Keratinocyte (primary cell): ENCODE results near the gene BCL2L1. TPM values are rescaled to one million over a fixed set of nuclear protein-coding genes. Genes with fewer than 3 reads are reported as not detected.

Experiments
- DNase-seq: peaks from one replicate; pipeline ENCODE4 v3.0.0-alpha.2; 2011; ENCODE audit warnings: low read depth, missing footprints, low spot score
- FAIRE-seq: peaks from 2 replicates; lab custom pipeline; 2011; peaks lifted over from hg19 to GRCh38; lab: Jason Lieb, UNC
- H2AFZ ChIP-seq: 2 replicates; pipeline ENCODE4 v1.6.0; 2012; ENCODE audit warnings: low read length, control low read depth, inconsistent platforms; ENCODE audit not compliant: control insufficient read depth
- H3K27ac ChIP-seq: 2 replicates; pipeline ENCODE4 v1.5.1; 2011; ENCODE audit warnings: low read length; ENCODE audit not compliant: control insufficient read depth, insufficient read depth
- H3K27me3 ChIP-seq: 3 replicates; pipeline ENCODE4 v1.6.0; 2011; ENCODE audit warnings: low read length; ENCODE audit not compliant: control insufficient read depth, insufficient read depth; ENCODE audit errors: extremely low read depth
- H3K36me3 ChIP-seq, 2 experiments: 2 replicates in 1 of 2; 3 replicates in 1 of 2; pipeline ENCODE4 v1.5.1; 2011; ENCODE audit warnings: low read length in 2 of 2, mild to moderate bottlenecking in 1 of 2; ENCODE audit not compliant: control insufficient read depth in 2 of 2, insufficient read depth in 2 of 2; ENCODE audit errors: extremely low read depth in 1 of 2
- H3K4me1 ChIP-seq: 3 replicates; pipeline ENCODE4 v1.5.1; 2011; ENCODE audit warnings: low read length; ENCODE audit not compliant: control insufficient read depth, insufficient read depth; ENCODE audit errors: extremely low read depth
- H3K4me2 ChIP-seq: 3 replicates; pipeline ENCODE4 v1.6.0; 2011; ENCODE audit warnings: low read depth, low read length; ENCODE audit not compliant: control insufficient read depth, insufficient read depth; ENCODE audit errors: extremely low read depth
- H3K4me3 ChIP-seq, 3 experiments: fragments of 200-600 bp in 1 of 3; sonication (generic) in 1 of 3; 2 replicates in 2 of 3; 3 replicates in 1 of 3; pipeline ENCODE4 v1.5.1; 2011 to 2016; ENCODE audit warnings: low read length in 3 of 3, mild to moderate bottlenecking in 3 of 3, control low read depth in 2 of 3, inconsistent platforms in 1 of 3, low read depth in 1 of 3, mixed read lengths in 1 of 3, mixed run types in 1 of 3, moderate library complexity in 1 of 3; ENCODE audit not compliant: control insufficient read depth in 2 of 3, insufficient read depth in 2 of 3; ENCODE audit errors: extremely low read depth in 1 of 3
- H3K79me2 ChIP-seq: 2 replicates; pipeline ENCODE4 v1.6.0; 2012; ENCODE audit warnings: low read length; ENCODE audit not compliant: control insufficient read depth, insufficient read depth
- H3K9ac ChIP-seq: 3 replicates; pipeline ENCODE4 v1.6.0; 2011; ENCODE audit warnings: low read length; ENCODE audit not compliant: control insufficient read depth, insufficient read depth; ENCODE audit errors: extremely low read depth
- H3K9me1 ChIP-seq: 3 replicates; pipeline ENCODE4 v1.6.0; 2011; ENCODE audit warnings: low read length; ENCODE audit not compliant: control insufficient read depth, insufficient read depth; ENCODE audit errors: extremely low read depth
- H3K9me3 ChIP-seq: 2 replicates; pipeline ENCODE4 v1.5.1; 2012; ENCODE audit warnings: low read depth, low read length; ENCODE audit not compliant: control insufficient read depth
- H4K20me1 ChIP-seq: 3 replicates; pipeline ENCODE4 v1.6.0; 2011; ENCODE audit warnings: low read length; ENCODE audit not compliant: control insufficient read depth, insufficient read depth; ENCODE audit errors: extremely low read depth
- CTCF ChIP-seq, 3 experiments: IDR thresholded peaks in 1 of 3; conservative IDR thresholded peaks in 1 of 3; optimal IDR thresholded peaks in 1 of 3; 2 replicates in 2 of 3; 3 replicates in 1 of 3; pipeline versions ENCODE3 to v1.5.1; 2011; ENCODE audit warnings: low read length in 3 of 3, mild to moderate bottlenecking in 3 of 3, moderate library complexity in 2 of 3, control low read depth in 1 of 3, inconsistent platforms in 1 of 3; ENCODE audit not compliant: insufficient read depth in 2 of 3; ENCODE audit errors: extremely low read depth in 1 of 3
- EZH2 ChIP-seq: IDR thresholded peaks from one replicate; pipeline ENCODE4 v1.6.1; 2012; ENCODE audit warnings: inconsistent platforms, mild to moderate bottlenecking, low read length, moderate library complexity
- dilution Hi-C: fragments of 300-500 bp; cut with MboI; formaldehyde crosslinking; loops from one replicate; pipeline ENCODE4 v1.7.0; 2020; ENCODE audit warnings: low sequenced_read_pairs; ENCODE audit not compliant: extremely low pct_ligation_motif_present
- polyA plus RNA-seq, 5 experiments: library from polyadenylated mRNA; depleted of rRNA in 3 of 5; stranded (reverse) in 3 of 5; stranded (forward) in 1 of 5; unstranded in 1 of 5; fragments of >200 nt; gene quantifications; 1 replicate in 1 of 5; 2 replicates in 3 of 5; 3 replicates in 1 of 5; pipeline versions ENCODE4 v1.2.1 to v1.2.3, GENCODE V29; 2011 to 2012; ENCODE audit warnings: missing spikeins in 2 of 5, low read depth in 1 of 5, low replicate concordance in 1 of 5

BCL2L1 gene
- polyA plus RNA-seq, 1 donor (not counting 4 experiments of a cell fraction or from before 2014, with no cell fraction given), result 109 TPM

- no peak overlapping the region for H2AFZ ChIP-seq
- no peak for FAIRE-seq
- H3K79me2 ChIP-seq, result peaks cover 80% of the 10 kb centered on the region
- H3K9me1 ChIP-seq, result no peaks in the 10 kb centered on the region
- H3K4me2 ChIP-seq, result peak overlapping the region; percentile 98
- peaks cover 43% of the 10 kb centered on the region for H3K4me1 ChIP-seq
- dilution Hi-C loops, result no loop called here
- H3K9me3 ChIP-seq, result no peaks in the 10 kb centered on the region
- H4K20me1 ChIP-seq, result no peaks in the 10 kb centered on the region
- TF ChIP-seq EZH2, result no peak
- TF ChIP-seq CTCF (optimal IDR thresholded peaks at IDR 0.05 in 1 of 3, IDR thresholded peaks at IDR 0.05 in 1 of 3, conservative IDR thresholded peaks at IDR 0.05 in 1 of 3; ENCODE audit: extremely low read depth in 1 of 3, insufficient read depth in 2 of 3, low read length in 3 of 3), result no peak
- H3K27ac ChIP-seq, result peak overlapping the region; percentile 98
- DNase-seq, result no peak
- peak overlapping the region; percentile 99 for H3K9ac ChIP-seq
- peaks cover 15 to 46% of the 10 kb centered on the region in 2 experiments for H3K36me3 ChIP-seq
- H3K27me3 ChIP-seq, result no peaks in the 10 kb centered on the region
- H3K4me3 ChIP-seq, result peak overlapping the region; percentile 79 to 97 (median 83)
Observed at GRCh38 chr20:31719644-31720485, 2.8 kb downstream of the BCL2L1 start.

- Histone ChIP-seq H3K36me3 (peaks cover 18 to 52% of the 10 kb centered on the region in 2 experiments), H3K79me2 (peaks cover 88% of the 10 kb centered on the region), H3K4me2 (peak overlapping the region; percentile 98), H3K9me3 (no peaks in the 10 kb centered on the region), H3K4me1 (peaks cover 51% of the 10 kb centered on the region), H3K27ac (peak overlapping the region; percentile 98), H3K9ac (peak overlapping the region; percentile 99), H3K9me1 (no peaks in the 10 kb centered on the region), H2AFZ (no peak overlapping the region), H3K27me3 (no peaks in the 10 kb centered on the region), H4K20me1 (no peaks in the 10 kb centered on the region), H3K4me3 (peak overlapping the region; percentile 79 to 97 (median 83))
- dilution Hi-C loops, result no loop called here
- DNase-seq (no peak), FAIRE-seq (peak; percentile 61)
- no peak for TF ChIP-seq CTCF (optimal IDR thresholded peaks at IDR 0.05 in 1 of 3, IDR thresholded peaks at IDR 0.05 in 1 of 3, conservative IDR thresholded peaks at IDR 0.05 in 1 of 3; ENCODE audit: extremely low read depth in 1 of 3, insufficient read depth in 2 of 3, low read length in 3 of 3)
- TF ChIP-seq EZH2, result no peak
Observed at GRCh38 chr20:31718952-31719643, 3.6 kb downstream of the BCL2L1 start.
